Heart left ventricle (tissue), 16 donors: ENCODE measurements around the gene SLC5A4. TPM values are rescaled to one million over a fixed set of nuclear protein-coding genes. Genes with fewer than 3 reads are reported as not detected.

Experiments used
- ATAC-seq, 4 donors: fragments of 200-7000 bp; cut with Tn5 transposase; one replicate each; pipeline ENCODE4 v1.9.1; 2020 to 2022; ENCODE audit warnings: moderate library complexity in 4 of 4, mild to moderate bottlenecking in 3 of 4, moderate number of reproducible peaks in 1 of 4
- DNase-seq, 5 donors: peaks; one replicate each; pipeline ENCODE4 v3.0.0-alpha.2; 2020
- H3K27ac ChIP-seq, 12 donors: fragments of 200-600 bp; sonication (generic) in 4 of 12; one replicate each; pipeline versions ENCODE4 v1.5.0 to v1.8.0; 2016 to 2022; ENCODE audit warnings: mild to moderate bottlenecking in 2 of 12
- H3K27me3 ChIP-seq, 9 donors: fragments of 200-600 bp; sonication (generic) in 2 of 9; one replicate each; pipeline versions ENCODE4 v1.5.1 to v1.8.0; 2016 to 2022; ENCODE audit warnings: mild to moderate bottlenecking in 3 of 9
- H3K36me3 ChIP-seq, 9 donors: fragments of 200-600 bp; sonication (generic) in 2 of 9; one replicate each; pipeline versions ENCODE4 v1.5.0 to v1.8.0; 2018 to 2022; ENCODE audit warnings: mild to moderate bottlenecking in 2 of 9
- H3K4me1 ChIP-seq, 12 donors: fragments of 200-600 bp; sonication (generic) in 4 of 12; one replicate each; pipeline versions ENCODE4 v1.5.0 to v1.8.0; 2016 to 2022; ENCODE audit warnings: mild to moderate bottlenecking in 3 of 12
- H3K4me3 ChIP-seq, 12 donors: fragments of 200-600 bp; sonication (generic) in 4 of 12; one replicate each; pipeline versions ENCODE4 v1.5.0 to v1.8.0; 2017 to 2022; ENCODE audit warnings: mild to moderate bottlenecking in 9 of 12, moderate library complexity in 4 of 12
- H3K9me3 ChIP-seq, 12 donors: fragments of 200-600 bp; sonication (generic) in 4 of 12; one replicate each; pipeline versions ENCODE4 v1.5.0 to v1.8.0; 2016 to 2022; ENCODE audit warnings: mild to moderate bottlenecking in 1 of 12
- CTCF ChIP-seq, 12 donors: fragments of 200-600 bp; sonication (generic) in 4 of 12; IDR thresholded peaks; one replicate each; pipeline versions ENCODE4 v1.5.0 to v1.8.0; 2018 to 2022; ENCODE audit warnings: antibody characterized with exemption in 12 of 12, mild to moderate bottlenecking in 5 of 12
- POLR2A ChIP-seq, 2 donors: fragments of 450-650 bp; IDR thresholded peaks; one replicate each; pipeline ENCODE4 v1.6.1; 2017; ENCODE audit warnings: antibody characterized with exemption in 2 of 2, mild to moderate bottlenecking in 2 of 2, moderate library complexity in 2 of 2
- WGBS, 4 donors: extraction: QIAGEN DNeasy Blood & Tissue Kit in 2 of 4; methylation state at CpG; one replicate each; pipeline versions ENCODE4 v1.1.5 to v1.1.7; 2013 to 2018; 5-methylcytosine and 5-hydroxymethylcytosine counted together
- intact Hi-C, 10 donors: fragments of 100-400 bp; cut with DNase I; formaldehyde crosslinking; loops; one replicate each; pipeline versions ENCODE4 v1.11.1 to v1.14.2; 2022
- polyA plus RNA-seq, 2 donors: library from polyadenylated mRNA; stranded (reverse); fragments of 200-250 nt; gene quantifications; one replicate each; pipeline ENCODE4 v1.2.3, GENCODE V29; 2013
- total RNA-seq, 9 donors: library from RNA; depleted of rRNA in 2 of 9; stranded (reverse); fragments of >200 nt in 2 of 9; fragmentation: NEBNext Ultra II Directional in 3 of 9; extraction: Animal tissue kit (Norgen Biotek cat#: 25700) in 3 of 9; gene quantifications; one replicate each; pipeline versions ENCODE4 v1.1.0 to v1.2.4, GENCODE V29; 2016 to 2023
- donor health status: ischemic (EF 13 %, LVEDD 7.1; RV severe dilation, severe dysfunction).
- donor health status: healthy with polysubstance abuse.
- donor health status: DM: no; HTN: yes; CAD: no.
- donor health status: DM: no; HTN: no; CAD: no.
- donor health status: ischemic (EF 25% LVEDD 6.9; RV normal size, moderate dysfunction).
- donor health status: ischemic (EF 25% LVEDD 5.7; RV mildly dilated, moderate dysfunction).
- donor health status: healthy.
- donor health status: DM: yes; HTN: yes; CAD: no.
- donor health status: ischemic (EF 35%, LVEDD 5.7; RV mildly dilated, moderate dysfunction).
- donor health status: nonischemic (EF 11% LVEDD 7.7; RV severe dilation, severe dysfunction).
- donor health status: DM: yes; HTN: yes; CAD: no.
- donor health status: PGD.
- donor health status: ischemic (EF 29% LVEDD 5.4; RV normal size, mild dysfunction).
- donor health status: nonischemic (EF 23%, LVEDD 6.1; RV moderate dilation, normal function).

Gene SLC5A4
- total and polyA plus RNA-seq, 11 donors = 0.12 to 1.3 (median 0.28) TPM; not detected in 2

DNA sequence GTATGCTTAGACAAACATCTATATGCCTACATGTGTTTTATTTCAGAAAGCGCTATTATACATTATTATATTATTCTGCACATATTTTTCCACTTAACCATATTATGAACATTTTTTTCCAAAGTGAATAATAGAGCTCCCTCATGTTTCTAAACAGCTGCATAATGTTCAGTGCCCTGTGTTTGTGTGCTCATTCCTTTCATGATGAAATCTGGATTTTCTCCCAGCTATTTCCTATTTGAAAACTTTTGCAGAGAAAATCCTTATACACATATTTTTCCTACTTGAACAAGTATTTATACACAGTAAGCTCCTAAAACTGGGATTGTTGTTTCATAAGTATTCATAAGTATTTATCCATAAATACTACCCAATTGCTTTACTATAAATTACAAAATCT, 32.2 kb downstream of the SLC5A4 start:
- intact Hi-C loops = no loop called here

DNA sequence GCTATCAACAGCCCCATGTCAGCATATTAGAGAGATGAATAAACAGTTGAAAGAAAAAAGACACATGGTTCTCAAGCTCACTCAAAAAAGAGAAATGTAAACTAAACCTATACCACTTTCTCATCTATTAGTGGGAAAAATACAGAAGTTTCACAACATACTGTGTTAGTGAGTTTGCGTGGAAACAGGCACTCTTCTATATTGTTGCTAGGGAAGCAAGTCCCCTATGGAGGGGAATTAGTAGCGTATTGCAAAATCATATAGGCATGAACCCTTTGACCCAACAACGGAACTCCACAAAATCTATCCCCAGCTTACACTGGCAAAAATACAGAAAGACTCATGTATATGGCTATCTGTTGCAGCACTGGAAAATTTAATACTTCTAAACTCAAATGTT, 36.1 kb downstream of the SLC5A4 start:
- peak in 1 of 4 donors; percentile 29 for ATAC-seq
- Histone ChIP-seq H3K27me3 (peaks cover 0 to 7% (median 0%) of the 10 kb centered on the region in 9 donors), H3K4me1 (no peaks in the 10 kb centered on the region), H3K4me3 (no peak overlapping the region), H3K36me3 (no peaks in the 10 kb centered on the region), H3K27ac (peak overlapping the region in 1 of 12 donors; percentile 67), H3K9me3 (no peaks in the 10 kb centered on the region)
- DNase-seq = no peak
- intact Hi-C loops = no loop called here
- no peak for TF ChIP-seq CTCF (IDR thresholded peaks at IDR 0.05)
- 89 to 92% (median 90%) methylated on average over 3 of the region's 3 CpGs for WGBS, 4 donors

More for the DNA sequence above, 32.2 kb downstream of the SLC5A4 start:
- Histone ChIP-seq H3K4me3 (no peak overlapping the region), H3K27me3 (peaks cover 0 to 2% (median 0%) of the 10 kb centered on the region in 9 donors), H3K4me1 (peaks cover 0 to 10% (median 0%) of the 10 kb centered on the region in 12 donors), H3K36me3 (no peaks in the 10 kb centered on the region), H3K27ac (no peak overlapping the region), H3K9me3 (no peaks in the 10 kb centered on the region)
- DNase-seq (no peak), ATAC-seq (no peak)
- TF ChIP-seq POLR2A (IDR thresholded peaks at IDR 0.05) (no peak), CTCF (IDR thresholded peaks at IDR 0.05) (no peak)
- 82 to 89% (median 85%) methylated on average over 1 of the region's 1 CpG for WGBS, 4 donors

DNA sequence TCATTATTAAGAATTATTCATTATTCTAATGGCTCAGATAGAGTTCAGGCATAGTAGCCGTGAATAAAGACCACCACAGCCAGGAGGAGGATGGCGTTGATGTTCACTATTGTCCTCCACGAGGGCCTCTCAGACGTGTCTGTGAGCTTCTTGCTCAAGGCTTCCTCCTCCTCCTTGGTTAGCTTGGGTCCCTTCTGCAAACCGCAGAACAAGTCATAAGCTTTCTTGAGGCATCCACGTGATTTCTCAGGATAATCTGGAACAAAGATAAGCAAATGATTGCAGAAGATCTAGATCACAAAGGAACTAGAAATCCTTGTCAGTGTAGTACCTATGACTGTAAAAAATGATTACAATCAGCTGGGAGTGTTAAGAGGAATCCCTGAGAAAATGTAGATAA, 36.7 kb downstream of the SLC5A4 start:
- peak overlapping the region in 1 of 12 donors; percentile 67 for H3K27ac ChIP-seq
- peaks cover 0 to 7% (median 0%) of the 10 kb centered on the region in 9 donors for H3K27me3 ChIP-seq
- H3K36me3 ChIP-seq = no peaks in the 10 kb centered on the region
- no peak for TF ChIP-seq CTCF (IDR thresholded peaks at IDR 0.05)
- TF ChIP-seq POLR2A (IDR thresholded peaks at IDR 0.05) = no peak
- no peak overlapping the region for H3K4me3 ChIP-seq
- 71 to 80% (median 76%) methylated on average over 6 of the region's 6 CpGs for WGBS, 4 donors
- ATAC-seq (no peak), DNase-seq (no peak)
- H3K9me3 ChIP-seq = no peaks in the 10 kb centered on the region
- intact Hi-C loops = no loop called here
- H3K4me1 ChIP-seq = no peaks in the 10 kb centered on the region

- no peaks in the 10 kb centered on the region for H3K36me3 ChIP-seq
- ATAC-seq (no peak), DNase-seq (no peak)
- H3K9me3 ChIP-seq = no peaks in the 10 kb centered on the region
- H3K27me3 ChIP-seq = peaks cover 0 to 7% (median 0%) of the 10 kb centered on the region in 9 donors
- WGBS, 4 donors = 84 to 91% (median 88%) methylated on average over 2 of the region's 2 CpGs
- no peak overlapping the region for H3K27ac ChIP-seq
- H3K4me3 ChIP-seq = no peak overlapping the region
- intact Hi-C loops = no loop called here
- TF ChIP-seq POLR2A (IDR thresholded peaks at IDR 0.05) (no peak), CTCF (IDR thresholded peaks at IDR 0.05) (no peak)
- no peaks in the 10 kb centered on the region for H3K4me1 ChIP-seq
These were observed 37.7 kb downstream of the SLC5A4 start for GRCh38 chr22:32217465-32217864.
